Measurements from ENCODE around the gene GIMAP5.

The GIMAP5 gene

DNA sequence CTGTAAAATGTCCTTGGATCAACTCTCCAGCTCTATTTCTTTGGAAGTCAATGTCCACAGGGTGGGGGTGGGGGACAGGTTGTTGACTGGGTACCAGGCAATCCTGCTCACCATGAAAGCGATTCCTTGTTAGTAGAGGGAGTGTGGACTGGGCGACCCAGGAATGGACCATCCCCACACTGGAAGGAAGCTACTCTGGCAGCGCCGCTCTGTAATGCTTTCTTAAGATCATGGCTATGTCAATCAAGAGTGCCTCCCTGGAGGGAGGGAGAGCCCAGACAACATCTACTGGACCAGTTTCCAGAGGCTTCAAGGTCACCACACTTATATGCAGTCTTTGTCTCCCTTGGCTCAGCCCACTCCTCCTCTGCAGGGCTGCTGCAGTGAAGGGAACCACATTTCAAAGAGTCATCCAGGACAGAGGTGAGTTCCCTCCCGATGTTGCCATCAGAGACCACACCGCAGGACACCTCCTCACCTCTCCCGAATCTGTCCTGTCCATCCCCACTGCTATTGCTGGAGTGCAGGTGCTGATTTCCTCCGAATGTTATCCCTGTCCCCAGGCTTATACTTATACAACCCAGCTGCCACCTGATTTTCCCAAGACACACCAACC, 6.9 kb downstream of the GIMAP5 start:
- Histone ChIP-seq H3K9me3 (replicated peaks; ENCODE audit: insufficient read depth, low read length) (no peaks in the 10 kb centered on the region), H3K4me3 (ENCODE audit: low read length) (no peak overlapping the region), H3K27me3 (replicated peaks; ENCODE audit: insufficient read depth, low read length) (no peaks in the 10 kb centered on the region), H3K27ac (ENCODE audit: low read length) (no peak overlapping the region), H3K4me2 (ENCODE audit: low read depth, low read length) (no peak overlapping the region), H3K9me2 (replicated peaks; ENCODE audit: insufficient read depth, low read length) (no peaks in the 10 kb centered on the region), H3K9ac (ENCODE audit: low read length) (no peak overlapping the region), H3K4me1 (ENCODE audit: low read length) (no peaks in the 10 kb centered on the region), H4K20me1 (ENCODE audit: insufficient read depth, low read length) (no peaks in the 10 kb centered on the region), H3K36me3 (replicated peaks; ENCODE audit: insufficient read depth, low read length) (no peaks in the 10 kb centered on the region), H3F3A (ENCODE audit: insufficient read depth, low read length) (no peaks in the 10 kb centered on the region), H3K79me2 (ENCODE audit: low read length) (no peaks in the 10 kb centered on the region), H2AFZ (ENCODE audit: low read length) (no peak overlapping the region)
- TF ChIP-seq, protein P1, sequence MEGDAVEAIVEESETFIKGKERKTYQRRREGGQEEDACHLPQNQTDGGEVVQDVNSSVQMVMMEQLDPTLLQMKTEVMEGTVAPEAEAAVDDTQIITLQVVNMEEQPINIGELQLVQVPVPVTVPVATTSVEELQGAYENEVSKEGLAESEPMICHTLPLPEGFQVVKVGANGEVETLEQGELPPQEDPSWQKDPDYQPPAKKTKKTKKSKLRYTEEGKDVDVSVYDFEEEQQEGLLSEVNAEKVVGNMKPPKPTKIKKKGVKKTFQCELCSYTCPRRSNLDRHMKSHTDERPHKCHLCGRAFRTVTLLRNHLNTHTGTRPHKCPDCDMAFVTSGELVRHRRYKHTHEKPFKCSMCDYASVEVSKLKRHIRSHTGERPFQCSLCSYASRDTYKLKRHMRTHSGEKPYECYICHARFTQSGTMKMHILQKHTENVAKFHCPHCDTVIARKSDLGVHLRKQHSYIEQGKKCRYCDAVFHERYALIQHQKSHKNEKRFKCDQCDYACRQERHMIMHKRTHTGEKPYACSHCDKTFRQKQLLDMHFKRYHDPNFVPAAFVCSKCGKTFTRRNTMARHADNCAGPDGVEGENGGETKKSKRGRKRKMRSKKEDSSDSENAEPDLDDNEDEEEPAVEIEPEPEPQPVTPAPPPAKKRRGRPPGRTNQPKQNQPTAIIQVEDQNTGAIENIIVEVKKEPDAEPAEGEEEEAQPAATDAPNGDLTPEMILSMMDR (IDR thresholded peaks at IDR 0.05; ENCODE audit: low read length): no peak
- TF ChIP-seq EZH2 (optimal IDR thresholded peaks at IDR 0.05; ENCODE audit: low read depth, low read length): no peak
- no peak for TF ChIP-seq EZH2phosphoT487 (IDR thresholded peaks at IDR 0.05; ENCODE audit: low read length)
- DNase-seq: no peak

DNA sequence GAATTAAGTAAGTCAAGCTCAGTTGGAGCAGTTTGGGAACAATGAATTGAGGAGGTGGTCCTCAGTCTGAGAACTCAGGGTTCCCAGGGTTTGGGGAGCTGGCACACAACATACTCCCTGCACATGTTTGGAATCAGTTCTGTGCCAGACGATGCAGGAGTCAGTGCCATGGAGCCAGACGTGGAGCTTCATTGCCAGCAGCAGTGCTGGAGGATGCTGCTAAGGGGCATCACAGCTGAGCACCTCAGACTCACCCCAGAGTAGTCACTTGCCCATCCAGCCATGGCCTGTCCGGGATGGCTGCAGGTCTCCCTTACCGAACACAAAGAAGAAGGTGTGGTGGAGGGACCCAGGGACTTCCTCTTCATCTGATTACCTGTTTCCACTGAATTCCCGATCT, 7.9 kb downstream of the GIMAP5 start:
- H3K79me2 ChIP-seq (ENCODE audit: low read length): no peaks in the 10 kb centered on the region
- no peak overlapping the region for H3K9ac ChIP-seq (ENCODE audit: low read length)
- H3K27me3 ChIP-seq (replicated peaks; ENCODE audit: insufficient read depth, low read length): no peaks in the 10 kb centered on the region
- no peaks in the 10 kb centered on the region for H3F3A ChIP-seq (ENCODE audit: insufficient read depth, low read length)
- no peak overlapping the region for H3K4me3 ChIP-seq (ENCODE audit: low read length)
- H4K20me1 ChIP-seq (ENCODE audit: insufficient read depth, low read length): no peaks in the 10 kb centered on the region
- H3K9me2 ChIP-seq (replicated peaks; ENCODE audit: insufficient read depth, low read length): no peaks in the 10 kb centered on the region
- DNase-seq: no peak
- no peak overlapping the region for H2AFZ ChIP-seq (ENCODE audit: low read length)
- no peak overlapping the region for H3K27ac ChIP-seq (ENCODE audit: low read length)
- TF ChIP-seq EZH2 (optimal IDR thresholded peaks at IDR 0.05; ENCODE audit: low read depth, low read length): no peak
- TF ChIP-seq, protein P1 (IDR thresholded peaks at IDR 0.05; ENCODE audit: low read length): no peak
- no peak for TF ChIP-seq EZH2phosphoT487 (IDR thresholded peaks at IDR 0.05; ENCODE audit: low read length)
- no peaks in the 10 kb centered on the region for H3K4me1 ChIP-seq (ENCODE audit: low read length)
- no peak overlapping the region for H3K4me2 ChIP-seq (ENCODE audit: low read depth, low read length)
- no peaks in the 10 kb centered on the region for H3K9me3 ChIP-seq (replicated peaks; ENCODE audit: insufficient read depth, low read length)
- no peaks in the 10 kb centered on the region for H3K36me3 ChIP-seq (replicated peaks; ENCODE audit: insufficient read depth, low read length)

DNA sequence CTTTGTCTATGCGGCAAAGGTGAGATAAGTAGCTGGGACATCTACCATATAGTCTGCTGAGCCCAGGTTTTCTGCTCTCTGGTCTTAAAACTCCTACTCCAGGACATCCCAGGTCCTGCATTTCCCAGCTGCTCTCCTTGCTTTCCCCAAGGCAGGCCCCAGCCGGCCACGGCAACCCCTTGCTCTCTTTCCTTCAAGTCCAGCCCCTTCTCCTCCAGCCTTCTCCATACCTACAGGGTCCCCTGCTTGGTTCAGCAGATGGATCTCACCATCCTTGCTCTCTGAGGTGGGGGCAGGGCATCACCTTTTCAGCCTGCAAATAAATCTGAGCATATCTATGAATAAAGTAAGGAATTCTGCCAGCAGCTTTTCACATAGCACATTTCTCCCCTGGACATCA, 8.7 kb downstream of the GIMAP5 start:
- H3K36me3 ChIP-seq (replicated peaks; ENCODE audit: insufficient read depth, low read length): no peaks in the 10 kb centered on the region
- no peak for TF ChIP-seq EZH2 (optimal IDR thresholded peaks at IDR 0.05; ENCODE audit: low read depth, low read length)
- no peak for TF ChIP-seq EZH2phosphoT487 (IDR thresholded peaks at IDR 0.05; ENCODE audit: low read length)
- TF ChIP-seq, protein P1 (IDR thresholded peaks at IDR 0.05; ENCODE audit: low read length): no peak
- H3K4me1 ChIP-seq (ENCODE audit: low read length): no peaks in the 10 kb centered on the region
- no peaks in the 10 kb centered on the region for H3K79me2 ChIP-seq (ENCODE audit: low read length)
- no peak overlapping the region for H3K27ac ChIP-seq (ENCODE audit: low read length)
- no peak overlapping the region for H3K4me3 ChIP-seq (ENCODE audit: low read length)
- no peak overlapping the region for H3K9ac ChIP-seq (ENCODE audit: low read length)
- H3F3A ChIP-seq (ENCODE audit: insufficient read depth, low read length): no peaks in the 10 kb centered on the region
- H3K4me2 ChIP-seq (ENCODE audit: low read depth, low read length): no peak overlapping the region
- no peak for DNase-seq
- no peaks in the 10 kb centered on the region for H3K27me3 ChIP-seq (replicated peaks; ENCODE audit: insufficient read depth, low read length)
- no peaks in the 10 kb centered on the region for H4K20me1 ChIP-seq (ENCODE audit: insufficient read depth, low read length)
- no peak overlapping the region for H2AFZ ChIP-seq (ENCODE audit: low read length)
- no peaks in the 10 kb centered on the region for H3K9me3 ChIP-seq (replicated peaks; ENCODE audit: insufficient read depth, low read length)
- H3K9me2 ChIP-seq (replicated peaks; ENCODE audit: insufficient read depth, low read length): no peaks in the 10 kb centered on the region

All from MM.1S (cell line).